K562 (cell line): ENCODE results near the gene RNASEH2A. TPM values are rescaled to one million over a fixed set of nuclear protein-coding genes. Genes with fewer than 3 reads are reported as not detected.
A peak's percentile ranks its signal among the peaks of the same experiment; 100 is the strongest.

Experiments
- CEBPB ChIP-seq: fragments of 450-650 bp; IDR thresholded peaks from 2 replicates; pipeline ENCODE4 v1.6.1; 2016; ENCODE audit warnings: missing genetic modification characterization, missing compliant biosample characterization
- MCM7 ChIP-seq, 2 experiments: fragments of 450-650 bp; IDR thresholded peaks; 2 replicates each; pipeline ENCODE4 v1.6.1; 2016 to 2018
- SMC3 ChIP-seq: conservative IDR thresholded peaks from 2 replicates; pipeline ENCODE4 v1.6.1; 2011; ENCODE audit warnings: low read depth, low read length, improper control_type of control experiment; ENCODE audit not compliant: insufficient read depth
- STAG1 ChIP-seq: sonication (generic); formaldehyde crosslinking; IDR thresholded peaks from 2 replicates; pipeline ENCODE4 v1.5.0; 2020; ENCODE audit warnings: missing genetic modification reagents, borderline replicate concordance
- ZNF311 ChIP-seq: fragments of 250-450 bp; sonication (Bioruptor Pico); IDR thresholded peaks from 2 replicates; pipeline ENCODE4 v1.4.0; 2020; ENCODE audit warnings: mild to moderate bottlenecking, moderate library complexity
- polyA plus RNA-seq, 8 experiments: library from polyadenylated mRNA; depleted of rRNA in 4 of 8; stranded (reverse) in 5 of 8; unstranded in 3 of 8; fragments of >200 nt; fragmentation: Nextera tagmentation in 2 of 8; fragmentation: Illumina TruSeq in 1 of 8; extraction: Ambion mirVana in 2 of 8; extraction: Trizol in 1 of 8; gene quantifications; 2 replicates each; pipeline versions ENCODE4 v1.2.1 to v1.2.3, GENCODE V29; 2011 to 2014; ENCODE audit warnings: inconsistent platforms in 1 of 8, missing spikeins in 1 of 8
- total RNA-seq, 7 experiments: library from RNA; depleted of rRNA in 6 of 7; stranded (reverse); fragments of >200 nt in 6 of 7; fragmentation: Illumina TruSeq in 2 of 7; extraction: Trizol in 2 of 7; gene quantifications; 2 replicates each; pipeline versions ENCODE4 v1.2.1 to v1.2.3, GENCODE V29; 2011 to 2021; ENCODE audit warnings: low replicate concordance in 1 of 7
- TF ChIP-seq, protein P1 (sequence below): sonication (generic); formaldehyde crosslinking; IDR thresholded peaks from 2 replicates; pipeline ENCODE4 v1.8.1; 2023; ENCODE audit warnings: missing genetic modification reagents, mild to moderate bottlenecking, borderline replicate concordance
- TF ChIP-seq, protein P2 (sequence below): fragments of 450-650 bp; formaldehyde crosslinking; IDR thresholded peaks from 2 replicates; pipeline ENCODE4 v1.4.0; 2020; ENCODE audit warnings: mild to moderate bottlenecking, mixed read lengths
- TF ChIP-seq, protein P3 (sequence below): sonication (generic); formaldehyde crosslinking; IDR thresholded peaks from 2 replicates; pipeline ENCODE4 v1.8.0; 2022; ENCODE audit warnings: mild to moderate bottlenecking, missing genetic modification reagents
- TF ChIP-seq, protein P4 (sequence below): sonication (generic); formaldehyde crosslinking; IDR thresholded peaks from 2 replicates; pipeline ENCODE4 v1.8.1; 2022; ENCODE audit warnings: missing genetic modification reagents

Gene RNASEH2A
- total and polyA plus RNA-seq, 9 of the 15 experiments (the other 6 are each of a cell fraction or from before 2014, with no cell fraction given): 22.3 to 78.0 (median 61.7) TPM

DNA sequence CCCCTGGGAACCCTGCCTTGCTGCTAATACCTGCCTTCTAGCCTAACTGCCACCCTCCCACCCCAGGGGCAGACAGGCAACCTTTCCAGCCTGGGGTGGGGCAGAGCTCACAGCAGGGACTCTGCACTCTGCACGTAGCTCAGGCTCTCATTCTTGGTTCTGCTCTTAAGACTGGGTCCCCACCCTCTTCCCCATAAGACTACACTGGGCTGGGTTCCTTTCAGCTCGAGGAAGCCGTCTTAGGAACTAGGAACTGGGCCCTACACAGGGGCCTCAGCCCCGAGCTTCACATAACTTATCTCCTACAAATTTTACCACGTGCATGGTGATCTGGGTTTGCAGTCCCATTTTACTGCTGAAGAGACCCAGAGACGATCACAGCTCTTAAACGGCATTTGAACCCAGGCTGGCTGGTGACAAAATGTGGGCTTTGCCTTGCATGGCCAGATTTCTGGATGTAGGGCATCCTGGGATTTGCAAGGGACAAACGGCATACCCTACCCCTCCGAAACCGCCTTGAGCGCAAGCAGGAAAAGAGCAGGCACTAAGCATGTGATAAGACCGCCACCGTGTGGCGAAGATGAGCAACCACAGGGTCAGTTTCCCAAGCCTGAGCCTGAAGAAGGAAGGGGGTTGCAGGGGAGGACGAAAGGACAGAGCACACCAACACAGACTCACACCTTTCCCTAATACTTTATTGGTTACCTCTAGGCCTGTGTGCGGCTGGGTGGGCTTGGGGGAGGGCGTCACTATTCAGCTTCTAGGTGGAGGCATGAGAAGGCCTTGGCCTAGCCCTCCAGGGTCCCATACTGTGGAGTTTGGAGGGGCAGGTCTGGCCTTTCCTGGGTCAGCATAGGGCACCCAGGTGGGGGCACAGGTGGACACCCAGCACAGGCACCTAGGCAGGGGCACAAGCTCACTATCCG is 10.0 kb upstream of the RNASEH2A start (continued):
- TF ChIP-seq, protein P1, sequence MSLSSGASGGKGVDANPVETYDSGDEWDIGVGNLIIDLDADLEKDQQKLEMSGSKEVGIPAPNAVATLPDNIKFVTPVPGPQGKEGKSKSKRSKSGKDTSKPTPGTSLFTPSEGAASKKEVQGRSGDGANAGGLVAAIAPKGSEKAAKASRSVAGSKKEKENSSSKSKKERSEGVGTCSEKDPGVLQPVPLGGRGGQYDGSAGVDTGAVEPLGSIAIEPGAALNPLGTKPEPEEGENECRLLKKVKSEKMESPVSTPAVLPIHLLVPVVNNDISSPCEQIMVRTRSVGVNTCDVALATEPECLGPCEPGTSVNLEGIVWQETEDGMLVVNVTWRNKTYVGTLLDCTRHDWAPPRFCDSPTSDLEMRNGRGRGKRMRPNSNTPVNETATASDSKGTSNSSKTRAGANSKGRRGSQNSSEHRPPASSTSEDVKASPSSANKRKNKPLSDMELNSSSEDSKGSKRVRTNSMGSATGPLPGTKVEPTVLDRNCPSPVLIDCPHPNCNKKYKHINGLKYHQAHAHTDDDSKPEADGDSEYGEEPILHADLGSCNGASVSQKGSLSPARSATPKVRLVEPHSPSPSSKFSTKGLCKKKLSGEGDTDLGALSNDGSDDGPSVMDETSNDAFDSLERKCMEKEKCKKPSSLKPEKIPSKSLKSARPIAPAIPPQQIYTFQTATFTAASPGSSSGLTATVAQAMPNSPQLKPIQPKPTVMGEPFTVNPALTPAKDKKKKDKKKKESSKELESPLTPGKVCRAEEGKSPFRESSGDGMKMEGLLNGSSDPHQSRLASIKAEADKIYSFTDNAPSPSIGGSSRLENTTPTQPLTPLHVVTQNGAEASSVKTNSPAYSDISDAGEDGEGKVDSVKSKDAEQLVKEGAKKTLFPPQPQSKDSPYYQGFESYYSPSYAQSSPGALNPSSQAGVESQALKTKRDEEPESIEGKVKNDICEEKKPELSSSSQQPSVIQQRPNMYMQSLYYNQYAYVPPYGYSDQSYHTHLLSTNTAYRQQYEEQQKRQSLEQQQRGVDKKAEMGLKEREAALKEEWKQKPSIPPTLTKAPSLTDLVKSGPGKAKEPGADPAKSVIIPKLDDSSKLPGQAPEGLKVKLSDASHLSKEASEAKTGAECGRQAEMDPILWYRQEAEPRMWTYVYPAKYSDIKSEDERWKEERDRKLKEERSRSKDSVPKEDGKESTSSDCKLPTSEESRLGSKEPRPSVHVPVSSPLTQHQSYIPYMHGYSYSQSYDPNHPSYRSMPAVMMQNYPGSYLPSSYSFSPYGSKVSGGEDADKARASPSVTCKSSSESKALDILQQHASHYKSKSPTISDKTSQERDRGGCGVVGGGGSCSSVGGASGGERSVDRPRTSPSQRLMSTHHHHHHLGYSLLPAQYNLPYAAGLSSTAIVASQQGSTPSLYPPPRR (CRISPR knock-in tag): no peak
- TF ChIP-seq, protein P2, sequence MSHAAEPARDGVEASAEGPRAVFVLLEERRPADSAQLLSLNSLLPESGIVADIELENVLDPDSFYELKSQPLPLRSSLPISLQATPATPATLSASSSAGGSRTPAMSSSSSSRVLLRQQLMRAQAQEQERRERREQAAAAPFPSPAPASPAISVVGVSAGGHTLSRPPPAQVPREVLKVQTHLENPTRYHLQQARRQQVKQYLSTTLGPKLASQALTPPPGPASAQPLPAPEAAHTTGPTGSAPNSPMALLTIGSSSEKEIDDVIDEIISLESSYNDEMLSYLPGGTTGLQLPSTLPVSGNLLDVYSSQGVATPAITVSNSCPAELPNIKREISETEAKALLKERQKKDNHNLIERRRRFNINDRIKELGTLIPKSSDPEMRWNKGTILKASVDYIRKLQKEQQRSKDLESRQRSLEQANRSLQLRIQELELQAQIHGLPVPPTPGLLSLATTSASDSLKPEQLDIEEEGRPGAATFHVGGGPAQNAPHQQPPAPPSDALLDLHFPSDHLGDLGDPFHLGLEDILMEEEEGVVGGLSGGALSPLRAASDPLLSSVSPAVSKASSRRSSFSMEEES (CRISPR knock-in tag): no peak
- TF ChIP-seq STAG1 (CRISPR knock-in tag) (peak; percentile 91), ZNF311 (CRISPR knock-in tag) (no peak), MCM7 (IDR thresholded peaks at IDR 0.05) (no peak), SMC3 (peak; percentile 95), CEBPB (tag) (no peak)
- TF ChIP-seq, protein P3, sequence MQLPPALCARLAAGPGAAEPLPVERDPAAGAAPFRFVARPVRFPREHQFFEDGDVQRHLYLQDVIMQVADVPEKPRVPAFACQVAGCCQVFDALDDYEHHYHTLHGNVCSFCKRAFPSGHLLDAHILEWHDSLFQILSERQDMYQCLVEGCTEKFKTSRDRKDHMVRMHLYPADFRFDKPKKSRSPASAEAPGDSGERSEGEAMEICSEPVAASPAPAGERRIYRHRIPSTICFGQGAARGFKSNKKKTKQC (CRISPR knock-in tag): 0 out of 2 replicates have a peak, but pooled peaks have one; percentile 29
- TF ChIP-seq, protein P4, sequence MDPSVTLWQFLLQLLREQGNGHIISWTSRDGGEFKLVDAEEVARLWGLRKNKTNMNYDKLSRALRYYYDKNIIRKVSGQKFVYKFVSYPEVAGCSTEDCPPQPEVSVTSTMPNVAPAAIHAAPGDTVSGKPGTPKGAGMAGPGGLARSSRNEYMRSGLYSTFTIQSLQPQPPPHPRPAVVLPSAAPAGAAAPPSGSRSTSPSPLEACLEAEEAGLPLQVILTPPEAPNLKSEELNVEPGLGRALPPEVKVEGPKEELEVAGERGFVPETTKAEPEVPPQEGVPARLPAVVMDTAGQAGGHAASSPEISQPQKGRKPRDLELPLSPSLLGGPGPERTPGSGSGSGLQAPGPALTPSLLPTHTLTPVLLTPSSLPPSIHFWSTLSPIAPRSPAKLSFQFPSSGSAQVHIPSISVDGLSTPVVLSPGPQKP (CRISPR knock-in tag): no peak
